ENCODE results near the gene GRAP2.

Gene GRAP2

DNA sequence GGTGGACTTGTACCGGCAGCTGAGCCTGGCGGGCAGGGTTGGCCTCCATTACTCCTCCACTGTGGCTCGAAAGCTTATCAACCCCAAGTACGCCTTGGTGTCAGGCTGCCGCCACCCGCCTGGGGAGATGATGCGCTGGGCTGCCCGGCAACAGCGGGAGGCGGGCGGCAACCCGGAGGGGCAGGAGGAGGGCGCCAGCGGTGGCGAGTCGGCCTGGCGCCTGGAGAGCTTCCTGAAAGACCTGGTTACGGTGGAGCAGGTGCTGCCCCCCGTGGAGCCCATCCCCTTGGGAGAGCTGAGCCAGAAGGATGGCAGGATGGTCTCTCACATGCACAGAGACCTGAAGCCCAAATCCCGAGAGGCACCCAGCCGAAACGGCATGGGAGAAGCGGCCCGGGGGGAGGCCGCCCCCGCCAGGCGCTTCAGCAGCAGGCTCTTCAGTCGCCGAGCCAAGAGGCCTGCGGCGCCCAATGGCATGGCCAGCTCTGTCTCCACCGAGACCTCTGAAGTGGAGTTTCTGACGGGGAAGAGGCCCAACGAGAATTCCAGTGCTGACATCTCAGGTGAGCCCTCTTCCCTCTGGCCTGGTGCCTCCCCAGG, 120.6 kb downstream of the GRAP2 start:
- DNase-seq, result no peak

GRCh38 chr22:40022536-40023240, 121.8 kb downstream of the GRAP2 start:
- DNase-seq, result peak in 1 of 2 experiments; percentile 32
